OCI-LY3 (cell line): ENCODE data around the gene PRKAR1B.
"Not testable (repeated sequence)": the region's sequence is repeated elsewhere in the genome, so short reads cannot be mapped to it uniquely, and the experiment has no call there.

Source experiments
- H2AFZ ChIP-seq: fragments of 200-600, 300-600 bp; shearing (Covaris generic); 2 replicates; pipeline ENCODE4 v1.6.0; 2014; ENCODE audit warnings: antibody characterized with exemption, low read depth, low read length
- H3K27ac ChIP-seq: fragments of 200-600, 300-600 bp; sonication (generic); 2 replicates; pipeline ENCODE4 v1.5.1; 2014; ENCODE audit warnings: mild to moderate bottlenecking, low read length, moderate library complexity, mixed read lengths
- H3K27me3 ChIP-seq: fragments of 200-600, 300-600 bp; sonication (generic); 2 replicates; pipeline ENCODE4 v1.6.1; 2014; ENCODE audit warnings: low read depth, low read length, mixed read lengths
- H3K36me3 ChIP-seq: fragments of 200-600, 300-600 bp; sonication (generic); replicated peaks from 2 replicates; pipeline ENCODE3; 2014; ENCODE audit warnings: low read depth, low read length, mixed read lengths
- H3K4me1 ChIP-seq: fragments of 300-600, 200-600 bp; sonication (generic); 2 replicates; pipeline ENCODE4 v1.6.1; 2014; ENCODE audit warnings: low read length, mixed read lengths
- H3K4me2 ChIP-seq: fragments of 200-600, 300-600 bp; sonication (generic); 2 replicates; pipeline ENCODE4 v1.6.1; 2014; ENCODE audit warnings: low read length, mixed read lengths
- H3K4me3 ChIP-seq: fragments of 300-600, 200-600 bp; sonication (generic); 2 replicates; pipeline ENCODE4 v1.5.1; 2014; ENCODE audit warnings: antibody characterized with exemption, mild to moderate bottlenecking, low read length, moderate library complexity
- H3K79me2 ChIP-seq: fragments of 300-600, 200-600 bp; shearing (Covaris generic); 2 replicates; pipeline ENCODE4 v1.6.1; 2014; ENCODE audit warnings: mild to moderate bottlenecking, low read length, mixed read lengths
- H3K9ac ChIP-seq: fragments of 300-600, 200-600 bp; shearing (Covaris generic); 2 replicates; pipeline ENCODE4 v1.6.0; 2014; ENCODE audit warnings: mild to moderate bottlenecking, low read length, moderate library complexity
- H3K9me3 ChIP-seq: fragments of 200-600, 300-600 bp; shearing (Covaris generic); 2 replicates; pipeline ENCODE4 v1.6.1; 2014; ENCODE audit warnings: low read length, mixed read lengths; ENCODE audit not compliant: insufficient read depth
- H4K20me1 ChIP-seq: fragments of 200-600, 300-600 bp; sonication (generic); 2 replicates; pipeline ENCODE4 v1.6.1; 2016; ENCODE audit warnings: low read length, mixed read lengths; ENCODE audit not compliant: insufficient read depth
- EZH2phosphoT487 ChIP-seq: fragments of 200-600 bp; shearing (Covaris generic); IDR thresholded peaks from 2 replicates; pipeline ENCODE4 v1.6.1; 2018; ENCODE audit warnings: antibody characterized with exemption, mixed run types, low read depth
- TF ChIP-seq, protein P1 (sequence below): fragments of 200-600, 300-600 bp; sonication (generic); IDR thresholded peaks from 2 replicates; pipeline ENCODE4 v1.5.1; 2014; ENCODE audit warnings: antibody characterized with exemption, low read length, low read depth

PRKAR1B gene

GRCh38 chr7:655758-656157 is 71.3 kb downstream of the PRKAR1B start:
- Histone ChIP-seq H4K20me1 (no peaks in the 10 kb centered on the region), H3K9me3 (no peaks in the 10 kb centered on the region), H3K9ac (no peak overlapping the region), H3K4me1 (no peaks in the 10 kb centered on the region), H3K36me3 (peaks cover 13% of the 10 kb centered on the region), H3K79me2 (no peaks in the 10 kb centered on the region), H3K27me3 (no peaks in the 10 kb centered on the region), H3K27ac (no peak overlapping the region), H3K4me2 (no peak overlapping the region), H3K4me3 (no peak overlapping the region), H2AFZ (no peak overlapping the region)
- TF ChIP-seq, protein P1, sequence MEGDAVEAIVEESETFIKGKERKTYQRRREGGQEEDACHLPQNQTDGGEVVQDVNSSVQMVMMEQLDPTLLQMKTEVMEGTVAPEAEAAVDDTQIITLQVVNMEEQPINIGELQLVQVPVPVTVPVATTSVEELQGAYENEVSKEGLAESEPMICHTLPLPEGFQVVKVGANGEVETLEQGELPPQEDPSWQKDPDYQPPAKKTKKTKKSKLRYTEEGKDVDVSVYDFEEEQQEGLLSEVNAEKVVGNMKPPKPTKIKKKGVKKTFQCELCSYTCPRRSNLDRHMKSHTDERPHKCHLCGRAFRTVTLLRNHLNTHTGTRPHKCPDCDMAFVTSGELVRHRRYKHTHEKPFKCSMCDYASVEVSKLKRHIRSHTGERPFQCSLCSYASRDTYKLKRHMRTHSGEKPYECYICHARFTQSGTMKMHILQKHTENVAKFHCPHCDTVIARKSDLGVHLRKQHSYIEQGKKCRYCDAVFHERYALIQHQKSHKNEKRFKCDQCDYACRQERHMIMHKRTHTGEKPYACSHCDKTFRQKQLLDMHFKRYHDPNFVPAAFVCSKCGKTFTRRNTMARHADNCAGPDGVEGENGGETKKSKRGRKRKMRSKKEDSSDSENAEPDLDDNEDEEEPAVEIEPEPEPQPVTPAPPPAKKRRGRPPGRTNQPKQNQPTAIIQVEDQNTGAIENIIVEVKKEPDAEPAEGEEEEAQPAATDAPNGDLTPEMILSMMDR: no peak
- no peak for TF ChIP-seq EZH2phosphoT487

DNA sequence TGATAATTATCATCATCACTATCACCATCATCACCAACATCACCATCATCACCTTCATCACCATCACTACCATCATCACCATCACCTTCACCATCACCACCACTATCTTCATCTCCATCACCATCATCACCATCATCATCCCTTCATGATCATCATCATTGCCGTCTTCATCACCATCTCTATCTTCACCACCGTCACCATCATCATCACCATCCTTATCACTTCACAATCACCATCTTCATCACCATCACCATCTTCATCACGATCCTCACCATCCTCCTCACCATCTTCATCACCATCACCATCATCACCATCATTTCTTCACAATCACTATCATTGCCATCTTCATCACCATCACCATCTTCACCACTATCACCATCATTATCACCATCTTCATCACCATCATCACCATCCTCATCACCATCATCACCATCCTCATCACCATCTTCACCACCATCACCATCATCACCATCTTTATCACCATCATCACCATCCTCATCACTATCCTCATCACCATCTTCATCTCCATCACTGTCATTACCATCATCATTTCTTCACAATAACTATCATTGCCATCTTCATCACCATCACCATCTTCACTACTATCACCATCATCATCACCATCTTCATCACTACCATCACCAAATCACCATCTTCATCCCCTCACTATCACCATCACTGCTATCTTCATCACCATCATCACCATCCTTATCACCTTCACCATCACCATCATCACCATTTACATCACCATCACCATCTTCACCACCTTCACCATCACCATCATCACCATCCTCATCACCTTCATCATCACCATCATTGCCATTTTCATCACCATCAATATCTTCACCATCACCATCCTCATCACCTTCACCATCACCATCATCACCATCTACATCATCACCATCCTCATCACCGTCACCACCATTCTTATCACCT is 73.0 kb downstream of the PRKAR1B start:
- H3K4me3 ChIP-seq: no peak overlapping the region
- no peaks in the 10 kb centered on the region for H3K79me2 ChIP-seq
- H3K4me1 ChIP-seq: no peaks in the 10 kb centered on the region
- H3K9ac ChIP-seq: no peak overlapping the region
- no peak overlapping the region for H3K27ac ChIP-seq
- H4K20me1 ChIP-seq: no peaks in the 10 kb centered on the region
- TF ChIP-seq, protein P1: no peak
- no peak for TF ChIP-seq EZH2phosphoT487
- no peaks in the 10 kb centered on the region for H3K27me3 ChIP-seq
- H2AFZ ChIP-seq: no peak overlapping the region
- no peaks in the 10 kb centered on the region for H3K9me3 ChIP-seq
- H3K36me3 ChIP-seq: peaks cover 13% of the 10 kb centered on the region
- no peak overlapping the region for H3K4me2 ChIP-seq

DNA sequence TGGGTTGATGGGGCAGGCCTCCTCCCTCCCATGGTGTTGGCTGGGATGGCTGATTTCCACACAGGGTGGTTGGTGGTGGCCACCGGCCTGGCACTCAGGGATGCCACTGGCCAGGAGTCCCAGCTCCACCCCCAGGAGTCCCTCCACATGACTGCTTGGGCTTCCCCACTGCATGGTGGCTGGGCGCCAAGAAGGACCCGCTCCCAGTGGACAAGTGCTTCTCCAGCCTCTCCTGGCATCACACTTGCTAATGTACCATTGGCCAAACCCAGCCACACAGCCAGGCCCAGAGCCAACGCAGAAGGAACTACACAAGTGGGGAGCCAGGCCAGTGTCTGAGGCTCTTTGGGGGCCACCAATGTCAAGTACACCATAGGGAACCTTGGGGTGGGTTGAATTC is 74.2 kb downstream of the PRKAR1B start:
- Histone ChIP-seq H3K79me2 (no peaks in the 10 kb centered on the region), H2AFZ (no peak overlapping the region), H3K4me1 (no peaks in the 10 kb centered on the region), H3K36me3 (peaks cover 13% of the 10 kb centered on the region), H3K4me3 (no peak overlapping the region), H3K27me3 (no peaks in the 10 kb centered on the region), H3K27ac (no peak overlapping the region), H3K4me2 (no peak overlapping the region), H4K20me1 (no peaks in the 10 kb centered on the region), H3K9ac (no peak overlapping the region), H3K9me3 (no peaks in the 10 kb centered on the region)
- TF ChIP-seq EZH2phosphoT487: no peak
- TF ChIP-seq, protein P1: no peak

DNA sequence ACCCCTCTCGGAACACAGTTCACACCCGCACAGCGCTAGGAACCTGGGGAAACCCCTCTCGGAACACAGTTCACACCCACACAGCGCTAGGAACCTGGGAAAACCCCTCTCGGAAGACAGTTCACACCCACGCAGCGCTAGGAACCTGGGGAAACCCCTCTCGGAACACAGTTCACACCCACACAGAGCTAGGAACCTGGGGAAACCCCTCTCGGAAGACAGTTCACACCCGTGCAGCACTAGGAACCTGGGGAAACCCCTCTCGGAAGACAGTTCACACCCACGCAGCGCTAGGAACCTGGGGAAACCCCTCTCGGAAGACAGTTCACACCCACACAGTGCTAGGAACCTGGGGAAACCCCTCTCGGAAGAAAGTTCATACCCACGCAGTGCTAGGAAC is 74.9 kb downstream of the PRKAR1B start:
- not testable (repeated sequence) for H3K9ac ChIP-seq, H3K27ac ChIP-seq, H3K4me1 ChIP-seq

More for the DNA sequence above, 74.9 kb downstream of the PRKAR1B start:
- H2AFZ ChIP-seq, H3K4me3 ChIP-seq, H4K20me1 ChIP-seq, H3K4me2 ChIP-seq, H3K79me2 ChIP-seq, H3K27me3 ChIP-seq, H3K9me3 ChIP-seq: not testable (repeated sequence)
- H3K36me3 ChIP-seq: peaks cover 13% of the 10 kb centered on the region
